GM21825 (cell line): ENCODE data around the gene SOCS3.
"Not testable (repeated sequence)": the region's sequence is repeated elsewhere in the genome, so short reads cannot be mapped to it uniquely, and the experiment has no call there.

Experiments used
- ATAC-seq: cut with Tn5 transposase; IDR thresholded peaks from one replicate; pipeline ENCODE4 v1.9.1; 2021; ENCODE audit warnings: mild to moderate bottlenecking, moderate library complexity; ENCODE audit not compliant: unreplicated experiment

The SOCS3 gene

GRCh38 chr17:78314683-78315354, 45.1 kb downstream of the SOCS3 start:
- no peak for ATAC-seq

GRCh38 chr17:78313735-78314648, 45.9 kb downstream of the SOCS3 start:
- peak; percentile 32 for ATAC-seq

- not testable (repeated sequence) for ATAC-seq
Observed at GRCh38 chr17:78309659-78310255, 50.1 kb downstream of the SOCS3 start.

GRCh38 chr17:78307887-78308638, 51.8 kb downstream of the SOCS3 start:
- no peak for ATAC-seq

GRCh38 chr17:78306913-78307312, 53.0 kb downstream of the SOCS3 start:
- no peak for ATAC-seq
